ENCODE results near the gene COL4A2. TPM values are rescaled to one million over a fixed set of nuclear protein-coding genes. Genes with fewer than 3 reads are reported as not detected.

The COL4A2 gene
- total RNA-seq, 1 donor from 2014 or later = 60.9 TPM

- Mint-ChIP-seq H3K36me3 (ENCODE audit: unreplicated experiment) (no peaks in the 10 kb centered on the region), H3K4me1 (ENCODE audit: low read depth, unreplicated experiment) (peaks cover 4% of the 10 kb centered on the region), H3K27ac (ENCODE audit: unreplicated experiment) (no peak overlapping the region), H3K27me3 (ENCODE audit: unreplicated experiment) (peaks cover 5% of the 10 kb centered on the region), H3K4me3 (ENCODE audit: unreplicated experiment) (no peak overlapping the region), H3K9me3 (ENCODE audit: unreplicated experiment) (peaks cover 1% of the 10 kb centered on the region)
- no peak for DNase-seq
- no peak for TF ChIP-seq CTCF (IDR thresholded peaks at IDR 0.05; ENCODE audit: partially characterized antibody, unreplicated experiment)
Observed at GRCh38 chr13:110347088-110347487, 40.0 kb downstream of the COL4A2 start.

GRCh38 chr13:110347535-110348308, 40.6 kb downstream of the COL4A2 start:
- no peak for DNase-seq
- Mint-ChIP-seq H3K27me3 (ENCODE audit: unreplicated experiment) (peaks cover 5% of the 10 kb centered on the region), H3K4me3 (ENCODE audit: unreplicated experiment) (no peak overlapping the region), H3K4me1 (ENCODE audit: low read depth, unreplicated experiment) (peaks cover 4% of the 10 kb centered on the region), H3K27ac (ENCODE audit: unreplicated experiment) (no peak overlapping the region), H3K36me3 (ENCODE audit: unreplicated experiment) (no peaks in the 10 kb centered on the region), H3K9me3 (ENCODE audit: unreplicated experiment) (peaks cover 1% of the 10 kb centered on the region)
- TF ChIP-seq CTCF (IDR thresholded peaks at IDR 0.05; ENCODE audit: partially characterized antibody, unreplicated experiment) = no peak

GRCh38 chr13:110348309-110349105, 41.4 kb downstream of the COL4A2 start:
- Mint-ChIP-seq H3K4me3 (ENCODE audit: unreplicated experiment) (no peak overlapping the region), H3K36me3 (ENCODE audit: unreplicated experiment) (no peaks in the 10 kb centered on the region), H3K9me3 (ENCODE audit: unreplicated experiment) (peaks cover 1% of the 10 kb centered on the region), H3K27me3 (ENCODE audit: unreplicated experiment) (peaks cover 5% of the 10 kb centered on the region), H3K4me1 (ENCODE audit: low read depth, unreplicated experiment) (peaks cover under 1% of the 10 kb centered on the region), H3K27ac (ENCODE audit: unreplicated experiment) (no peak overlapping the region)
- DNase-seq = no peak
- no peak for TF ChIP-seq CTCF (IDR thresholded peaks at IDR 0.05; ENCODE audit: partially characterized antibody, unreplicated experiment)

GRCh38 chr13:110349239-110349638, 42.2 kb downstream of the COL4A2 start:
- H3K36me3 Mint-ChIP-seq (ENCODE audit: unreplicated experiment) = no peaks in the 10 kb centered on the region
- peaks cover 1% of the 10 kb centered on the region for H3K9me3 Mint-ChIP-seq (ENCODE audit: unreplicated experiment)
- peaks cover 2% of the 10 kb centered on the region for H3K4me1 Mint-ChIP-seq (ENCODE audit: low read depth, unreplicated experiment)
- H3K4me3 Mint-ChIP-seq (ENCODE audit: unreplicated experiment) = no peak overlapping the region
- DNase-seq = no peak
- H3K27ac Mint-ChIP-seq (ENCODE audit: unreplicated experiment) = no peak overlapping the region
- TF ChIP-seq CTCF (IDR thresholded peaks at IDR 0.05; ENCODE audit: partially characterized antibody, unreplicated experiment) = no peak
- peaks cover 5% of the 10 kb centered on the region for H3K27me3 Mint-ChIP-seq (ENCODE audit: unreplicated experiment)

GRCh38 chr13:110350049-110350448, 43.0 kb downstream of the COL4A2 start:
- no peak for TF ChIP-seq CTCF (IDR thresholded peaks at IDR 0.05; ENCODE audit: partially characterized antibody, unreplicated experiment)
- Mint-ChIP-seq H3K27me3 (ENCODE audit: unreplicated experiment) (peaks cover 4% of the 10 kb centered on the region), H3K36me3 (ENCODE audit: unreplicated experiment) (no peaks in the 10 kb centered on the region), H3K4me1 (ENCODE audit: low read depth, unreplicated experiment) (peaks cover 2% of the 10 kb centered on the region), H3K4me3 (ENCODE audit: unreplicated experiment) (no peak overlapping the region), H3K9me3 (ENCODE audit: unreplicated experiment) (peaks cover 1% of the 10 kb centered on the region), H3K27ac (ENCODE audit: unreplicated experiment) (no peak overlapping the region)
- no peak for DNase-seq
